Measurements from ENCODE around the gene TBX18. TPM values are rescaled to one million over a fixed set of nuclear protein-coding genes. Genes with fewer than 3 reads are reported as not detected.
A peak's percentile ranks its signal among the peaks of the same experiment; 100 is the strongest.

The TBX18 gene
- total and polyA plus RNA-seq, 2 of the 4 experiments (the other 2 are of a cell fraction) = 0.86 to 1.3 TPM

GRCh38 chr6:84653027-84653551 is 111.3 kb downstream of the TBX18 start:
- ChIA-PET POLR2A (ENCODE audit: unreplicated experiment) (no interaction called here), CTCF (no interaction called here)
- H3K9ac ChIP-seq (ENCODE audit: low read depth, low read length) = no peak overlapping the region
- peak overlapping the region; percentile 68 for H3K14ac ChIP-seq (replicated peaks; ENCODE audit: low read depth, low read length)
- peak overlapping the region; percentile 75; the same call in 1 of the 2 replicates for H4K91ac ChIP-seq (ENCODE audit: insufficient read depth, low read depth, low read length)
- H4K8ac ChIP-seq (ENCODE audit: low read depth in 2 of 2, low read length in 2 of 2) = peak overlapping the region; percentile 56 to 81; a peak in 3 of 4 replicates
- peak overlapping the region; percentile 88 for H2BK5ac ChIP-seq (ENCODE audit: low read depth, low read length, poor library complexity, severe bottlenecking)
- H2BK20ac ChIP-seq (ENCODE audit: low read depth, low read length) = peak overlapping the region; percentile 90
- peak overlapping the region; percentile 91 for H2BK120ac ChIP-seq (ENCODE audit: low read depth, low read length)
- peak overlapping the region; percentile 76; the same call in 1 of the 2 replicates for H3K56ac ChIP-seq (ENCODE audit: extremely low read depth, insufficient read depth, low read length)
- peaks cover 2% of the 10 kb centered on the region; the same call in 1 of the 2 replicates for H3K9me1 ChIP-seq (ENCODE audit: insufficient read depth, low read length)
- no peak overlapping the region for H3K4me3 ChIP-seq (ENCODE audit: insufficient read depth, low read depth, low read length)
- ATAC-seq (ENCODE audit: low read depth) (no peak), DNase-seq (no peak)
- peak overlapping the region; percentile 79; the same call in 1 of the 2 replicates for H3K4me2 ChIP-seq (ENCODE audit: low read depth, low read length)
- H3K18ac ChIP-seq (ENCODE audit: low read depth, low read length) = peak overlapping the region; percentile 98
- no peak overlapping the region for H2AFZ ChIP-seq (replicated peaks; ENCODE audit: low read length, poor library complexity)
- BruUV-seq (replicated peaks) = no TSS peak
- H4K5ac ChIP-seq (ENCODE audit: low read depth, low read length) = no peak overlapping the region; the same call in 1 of the 2 replicates
- peak overlapping the region; percentile 69 for H3K23ac ChIP-seq (ENCODE audit: low read depth, low read length)
- H3K36me3 ChIP-seq (ENCODE audit: control insufficient read depth, insufficient read depth, low read length) = no peaks in the 10 kb centered on the region
- H3K4ac ChIP-seq (ENCODE audit: low read depth, low read length) = peak overlapping the region; percentile 78
- no peak overlapping the region for H2AK5ac ChIP-seq (ENCODE audit: low read depth, low read length)
- intact Hi-C loops (cut with micrococcal nuclease) = no loop called here
- in situ Hi-C loops (cut with MboI; ENCODE audit: low sequenced_read_pairs) = no loop called here
- WGBS, 2 experiments (ENCODE audit: extremely low coverage in 2 of 2, insufficient read length in 1 of 2) = no CpG with 5 or more reads among the region's 3 CpGs
- no peaks in the 10 kb centered on the region for H3K79me1 ChIP-seq (ENCODE audit: low read depth in 1 of 2, low read length in 2 of 2)
- no peaks in the 10 kb centered on the region for H3K9me3 ChIP-seq (ENCODE audit: control insufficient read depth, insufficient read depth, low read length)
- H3K4me1 ChIP-seq (ENCODE audit: control insufficient read depth, insufficient read depth, low read length) = peaks cover 9% of the 10 kb centered on the region
- no peak overlapping the region for H2AK9ac ChIP-seq (replicated peaks; ENCODE audit: low read depth, low read length, poor library complexity)
- no peaks in the 10 kb centered on the region for H4K20me1 ChIP-seq (ENCODE audit: insufficient read depth, low read length)
- TF ChIP-seq MAZ (IDR thresholded peaks at IDR 0.05; ENCODE audit: borderline replicate concordance, low read depth, low read length) (no peak), SMC3 (IDR thresholded peaks at IDR 0.05; ENCODE audit: low read depth, low read length) (no peak), MAFK (IDR thresholded peaks at IDR 0.05; ENCODE audit: low read depth, low read length) (no peak), ELK1 (IDR thresholded peaks at IDR 0.05; ENCODE audit: borderline replicate concordance, low read depth, low read length) (no peak), NFE2L2 (IDR thresholded peaks at IDR 0.05; ENCODE audit: low read depth, low read length) (no peak), MXI1 (IDR thresholded peaks at IDR 0.05; ENCODE audit: borderline replicate concordance, low read depth, low read length) (no peak), RFX5 (IDR thresholded peaks at IDR 0.05; ENCODE audit: low read depth, low read length) (no peak), BHLHE40 (IDR thresholded peaks at IDR 0.05; ENCODE audit: low read depth, low read length) (no peak), POLR2A (IDR thresholded peaks at IDR 0.05; ENCODE audit: low read depth, low read length) (no peak), RAD21 (IDR thresholded peaks at IDR 0.05; ENCODE audit: low read length) (no peak), CHD1 (IDR thresholded peaks at IDR 0.05; ENCODE audit: low read depth, low read length) (no peak), CEBPB (IDR thresholded peaks at IDR 0.05; ENCODE audit: low read depth, low read length) (no peak), CTCF (conservative IDR thresholded peaks at IDR 0.05; ENCODE audit: low read depth, low read length) (no peak), FOS (IDR thresholded peaks at IDR 0.05; ENCODE audit: low read depth, low read length) (no peak)
- no peaks in the 10 kb centered on the region for H3K27me3 ChIP-seq (ENCODE audit: control insufficient read depth, insufficient read depth, low read length)
- dilution Hi-C loops (cut with HindIII; ENCODE audit: low sequenced_read_pairs, unreplicated experiment) = no loop called here
- peak overlapping the region; percentile 60; the same call in 2 of the 3 replicates for H2BK15ac ChIP-seq (ENCODE audit: low read depth, low read length)
- H3K27ac ChIP-seq (ENCODE audit: insufficient read depth, low read length) = no peak overlapping the region
